GM18867 (cell line): ENCODE results near the gene HCFC2.

Experiments used
- ATAC-seq: cut with Tn5 transposase; IDR thresholded peaks from one replicate; pipeline ENCODE4 v1.9.1; 2021; ENCODE audit warnings: mild to moderate bottlenecking, moderate library complexity; ENCODE audit not compliant: unreplicated experiment

Gene HCFC2

DNA sequence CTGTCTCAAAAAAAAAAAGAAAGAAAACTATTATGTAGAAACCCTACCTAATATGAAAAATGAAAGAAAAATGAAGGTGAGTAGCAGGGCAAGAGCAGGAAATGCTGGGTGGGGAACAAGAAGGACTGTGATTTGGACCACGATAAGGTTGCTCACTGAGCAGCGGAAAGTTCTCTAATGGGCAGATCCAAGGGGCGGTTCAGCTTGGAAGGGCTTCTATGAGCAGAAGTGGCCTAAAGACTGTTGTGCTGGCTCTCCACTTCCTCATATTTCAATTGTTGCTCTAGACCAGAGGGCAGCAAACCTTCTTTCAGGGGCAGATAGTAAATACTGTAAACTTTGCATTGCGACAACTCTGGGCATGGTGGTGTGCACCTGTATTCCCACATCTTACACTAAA is 90.0 kb downstream of the HCFC2 start:
- no peak for ATAC-seq

DNA sequence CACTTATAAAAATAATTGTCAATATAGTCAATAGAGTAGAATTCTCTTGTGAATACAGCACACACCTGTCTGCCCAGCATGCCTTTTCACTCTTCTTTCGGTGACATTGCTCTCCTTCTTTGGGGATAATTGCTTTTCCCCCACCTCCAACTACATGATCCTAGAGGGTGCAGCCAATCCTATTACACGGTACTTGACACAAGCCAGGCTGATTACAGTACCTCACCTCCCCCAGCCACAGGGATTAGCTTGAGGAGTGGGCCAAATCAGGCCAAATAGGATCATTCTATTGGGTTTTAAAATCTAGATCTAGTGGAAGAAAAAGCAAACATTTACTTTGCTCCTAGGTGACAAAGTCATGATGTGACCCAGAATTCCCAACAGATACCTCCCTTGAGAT is 90.5 kb downstream of the HCFC2 start:
- no peak for ATAC-seq
